Sigmoid colon (tissue), 4 donors: ENCODE results near the gene EPX.

Source experiments
- CTCF ChIP-seq, 4 experiments: fragments of 450-650 bp in 3 of 4; fragments of 200-600 bp in 1 of 4; IDR thresholded peaks; one replicate each; pipeline ENCODE4 v1.5.1; 2016 to 2019; ENCODE audit warnings: antibody characterized with exemption in 4 of 4, mild to moderate bottlenecking in 3 of 4, moderate library complexity in 2 of 4
- EP300 ChIP-seq, 4 donors: sonication (generic); formaldehyde crosslinking; IDR thresholded peaks; one replicate each; pipeline ENCODE4 v1.6.1; 2017; ENCODE audit warnings: antibody characterized with exemption in 4 of 4
- POLR2A ChIP-seq, 2 donors: fragments of 450-650 bp; IDR thresholded peaks; one replicate each; pipeline ENCODE4 v1.6.1; 2016; ENCODE audit warnings: antibody characterized with exemption in 2 of 2, mild to moderate bottlenecking in 2 of 2, moderate library complexity in 2 of 2
- POLR2AphosphoS5 ChIP-seq, 4 donors: sonication (generic); formaldehyde crosslinking; IDR thresholded peaks; one replicate each; pipeline ENCODE4 v1.6.1; 2017; ENCODE audit warnings: antibody characterized with exemption in 4 of 4

GRCh38 chr17:58153046-58153445 is 39.5 kb upstream of the EPX start:
- no peak for TF ChIP-seq POLR2A (IDR thresholded peaks at IDR 0.05)
- TF ChIP-seq EP300 (IDR thresholded peaks at IDR 0.05), result no peak
- no peak for TF ChIP-seq CTCF (IDR thresholded peaks at IDR 0.05)
- no peak for TF ChIP-seq POLR2AphosphoS5 (IDR thresholded peaks at IDR 0.05)
